Neural cell (in vitro differentiated cells): ENCODE results near the gene DPH5. TPM values are rescaled to one million over a fixed set of nuclear protein-coding genes. Genes with fewer than 3 reads are reported as not detected.

Source experiments
- H2AFZ ChIP-seq: fragments of 200-600, 300-800 bp; sonication (generic), shearing (Covaris generic); 2 replicates; pipeline ENCODE4 v1.6.0; 2014; ENCODE audit warnings: low read depth, mild to moderate bottlenecking, antibody characterized with exemption, low read length, moderate library complexity
- H3F3A ChIP-seq: fragments of 200-600 bp; shearing (Covaris generic); 2 replicates; pipeline ENCODE4 v1.6.1; 2016; ENCODE audit warnings: mild to moderate bottlenecking, moderate library complexity, mixed read lengths, antibody characterized with exemption, low read length; ENCODE audit not compliant: insufficient read depth, poor library complexity, severe bottlenecking
- H3K27ac ChIP-seq: fragments of 200-600, 300-800 bp; sonication (generic), shearing (Covaris generic); 2 replicates; pipeline ENCODE4 v1.5.1; 2014; ENCODE audit warnings: mild to moderate bottlenecking, low read length, moderate library complexity
- H3K27me3 ChIP-seq: fragments of 300-800, 200-600 bp; sonication (generic), shearing (Covaris generic); 2 replicates; pipeline ENCODE4 v1.6.0; 2014; ENCODE audit warnings: mild to moderate bottlenecking, low read depth, low read length, moderate library complexity; ENCODE audit not compliant: insufficient read depth
- H3K36me3 ChIP-seq: fragments of 300-800, 200-600 bp; sonication (generic), shearing (Covaris generic); 2 replicates; pipeline ENCODE4 v1.5.1; 2014; ENCODE audit warnings: mild to moderate bottlenecking, antibody characterized with exemption, low read length, moderate library complexity; ENCODE audit not compliant: insufficient read depth
- H3K4me2 ChIP-seq: fragments of 300-800, 200-600 bp; sonication (generic), shearing (Covaris generic); 2 replicates; pipeline ENCODE4 v1.6.0; 2014; ENCODE audit warnings: mild to moderate bottlenecking, low read length
- H3K4me3 ChIP-seq: fragments of 300-800, 200-600 bp; sonication (generic), shearing (Covaris generic); 2 replicates; pipeline ENCODE4 v1.5.1; 2014; ENCODE audit warnings: mild to moderate bottlenecking, low read length, moderate library complexity
- H3K79me2 ChIP-seq: fragments of 200-600 bp; shearing (Covaris generic); replicated peaks from 2 replicates; pipeline ENCODE4 v1.6.0; 2014; ENCODE audit warnings: mild to moderate bottlenecking, low read length, moderate library complexity; ENCODE audit not compliant: insufficient read depth
- H3K9ac ChIP-seq: fragments of 300-800, 200-600 bp; sonication (generic), shearing (Covaris generic); 2 replicates; pipeline ENCODE4 v1.6.1; 2016; ENCODE audit warnings: mild to moderate bottlenecking, low read length, mixed read lengths
- H3K9me2 ChIP-seq: fragments of 200-600 bp; shearing (Covaris generic); 2 replicates; pipeline ENCODE4 v1.6.1; 2016; ENCODE audit warnings: mild to moderate bottlenecking, low read length, mixed read lengths; ENCODE audit not compliant: insufficient read depth
- H3K9me3 ChIP-seq: fragments of 200-600, 300-800 bp; sonication (generic), shearing (Covaris generic); 2 replicates; pipeline ENCODE4 v1.6.1; 2016; ENCODE audit warnings: mild to moderate bottlenecking, mixed run types, low read length, moderate library complexity, mixed read lengths
- H4K20me1 ChIP-seq: fragments of 200-600 bp; shearing (Covaris generic); 2 replicates; pipeline ENCODE4 v1.6.1; 2016; ENCODE audit warnings: mild to moderate bottlenecking, mixed run types; ENCODE audit not compliant: insufficient read depth
- EP300 ChIP-seq: fragments of 450-650 bp; conservative IDR thresholded peaks from 2 replicates; pipeline ENCODE4 v1.6.1; 2014; ENCODE audit warnings: antibody characterized with exemption, mild to moderate bottlenecking, moderate library complexity; ENCODE audit not compliant: poor library complexity, severe bottlenecking
- EZH2 ChIP-seq: fragments of 200-600, 300-800 bp; shearing (Covaris generic), sonication (generic); IDR thresholded peaks from 2 replicates; pipeline ENCODE4 v1.6.1; 2014; ENCODE audit warnings: antibody characterized with exemption, low read length, borderline replicate concordance, mild to moderate bottlenecking; ENCODE audit not compliant: insufficient read depth, poor library complexity, severe bottlenecking
- MXI1 ChIP-seq: fragments of 450-650 bp; conservative IDR thresholded peaks from 2 replicates; pipeline ENCODE4 v1.6.1; 2014; ENCODE audit warnings: antibody characterized with exemption, mild to moderate bottlenecking; ENCODE audit not compliant: poor library complexity, severe bottlenecking
- POLR2AphosphoS5 ChIP-seq: IDR thresholded peaks from 2 replicates; pipeline ENCODE4 v1.6.1; 2012
- RAD21 ChIP-seq: fragments of 450-650 bp; conservative IDR thresholded peaks from 2 replicates; pipeline ENCODE4 v1.6.1; 2014; ENCODE audit warnings: antibody characterized with exemption, mild to moderate bottlenecking, moderate library complexity
- SMC3 ChIP-seq: fragments of 450-650 bp; conservative IDR thresholded peaks from 2 replicates; pipeline ENCODE4 v1.6.1; 2014; ENCODE audit warnings: antibody characterized with exemption, mild to moderate bottlenecking, moderate library complexity; ENCODE audit not compliant: poor library complexity
- TAF1 ChIP-seq: IDR thresholded peaks from 2 replicates; pipeline ENCODE4 v1.6.1; 2012; ENCODE audit warnings: low read depth
- polyA plus RNA-seq: library from polyadenylated mRNA; depleted of rRNA; stranded (reverse); fragments of >200 nt; gene quantifications from 2 replicates; pipeline ENCODE4 v1.2.3, GENCODE V29; 2014
- TF ChIP-seq, protein P1 (sequence below): IDR thresholded peaks from 2 replicates; pipeline ENCODE4 v1.6.1; 2012; ENCODE audit warnings: borderline replicate concordance
- TF ChIP-seq, protein P2 (sequence below): fragments of 450-650 bp; IDR thresholded peaks from 2 replicates; pipeline ENCODE4 v1.5.1; 2014; ENCODE audit warnings: antibody characterized with exemption, mild to moderate bottlenecking, moderate library complexity; ENCODE audit not compliant: poor library complexity, severe bottlenecking

DPH5 gene
- polyA plus RNA-seq, 1 donor from 2014 or later, result 55.7 TPM

DNA sequence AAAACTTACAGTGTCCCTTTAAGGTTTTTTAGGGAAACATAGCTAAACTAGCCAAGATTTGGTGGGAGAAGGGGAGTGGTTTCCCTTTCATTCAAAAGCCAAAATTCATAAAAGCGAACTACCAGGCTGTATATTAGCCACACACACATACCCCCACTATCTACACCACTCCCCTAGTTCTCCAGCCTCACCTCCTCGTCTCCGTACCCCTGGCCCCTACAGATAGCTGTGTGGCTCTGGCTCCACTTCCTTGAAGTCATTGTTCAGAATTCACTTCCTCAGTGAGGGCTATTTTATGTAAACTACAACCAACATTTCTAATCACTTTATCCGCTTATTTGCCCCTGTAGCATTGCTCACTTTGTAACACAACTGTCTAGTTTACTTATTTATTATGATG lies 5.3 kb upstream of the DPH5 start:
- H3K9ac ChIP-seq, result no peak overlapping the region
- no peaks in the 10 kb centered on the region for H4K20me1 ChIP-seq
- H3F3A ChIP-seq, result no peaks in the 10 kb centered on the region
- H3K79me2 ChIP-seq, result peaks cover 11% of the 10 kb centered on the region
- H3K9me3 ChIP-seq, result no peaks in the 10 kb centered on the region
- no peak overlapping the region for H3K4me2 ChIP-seq
- no peak overlapping the region for H3K27ac ChIP-seq
- H3K36me3 ChIP-seq, result no peaks in the 10 kb centered on the region
- TF ChIP-seq MXI1, result no peak
- TF ChIP-seq EZH2, result no peak
- TF ChIP-seq, protein P1, sequence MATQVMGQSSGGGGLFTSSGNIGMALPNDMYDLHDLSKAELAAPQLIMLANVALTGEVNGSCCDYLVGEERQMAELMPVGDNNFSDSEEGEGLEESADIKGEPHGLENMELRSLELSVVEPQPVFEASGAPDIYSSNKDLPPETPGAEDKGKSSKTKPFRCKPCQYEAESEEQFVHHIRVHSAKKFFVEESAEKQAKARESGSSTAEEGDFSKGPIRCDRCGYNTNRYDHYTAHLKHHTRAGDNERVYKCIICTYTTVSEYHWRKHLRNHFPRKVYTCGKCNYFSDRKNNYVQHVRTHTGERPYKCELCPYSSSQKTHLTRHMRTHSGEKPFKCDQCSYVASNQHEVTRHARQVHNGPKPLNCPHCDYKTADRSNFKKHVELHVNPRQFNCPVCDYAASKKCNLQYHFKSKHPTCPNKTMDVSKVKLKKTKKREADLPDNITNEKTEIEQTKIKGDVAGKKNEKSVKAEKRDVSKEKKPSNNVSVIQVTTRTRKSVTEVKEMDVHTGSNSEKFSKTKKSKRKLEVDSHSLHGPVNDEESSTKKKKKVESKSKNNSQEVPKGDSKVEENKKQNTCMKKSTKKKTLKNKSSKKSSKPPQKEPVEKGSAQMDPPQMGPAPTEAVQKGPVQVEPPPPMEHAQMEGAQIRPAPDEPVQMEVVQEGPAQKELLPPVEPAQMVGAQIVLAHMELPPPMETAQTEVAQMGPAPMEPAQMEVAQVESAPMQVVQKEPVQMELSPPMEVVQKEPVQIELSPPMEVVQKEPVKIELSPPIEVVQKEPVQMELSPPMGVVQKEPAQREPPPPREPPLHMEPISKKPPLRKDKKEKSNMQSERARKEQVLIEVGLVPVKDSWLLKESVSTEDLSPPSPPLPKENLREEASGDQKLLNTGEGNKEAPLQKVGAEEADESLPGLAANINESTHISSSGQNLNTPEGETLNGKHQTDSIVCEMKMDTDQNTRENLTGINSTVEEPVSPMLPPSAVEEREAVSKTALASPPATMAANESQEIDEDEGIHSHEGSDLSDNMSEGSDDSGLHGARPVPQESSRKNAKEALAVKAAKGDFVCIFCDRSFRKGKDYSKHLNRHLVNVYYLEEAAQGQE, result no peak
- TF ChIP-seq SMC3, result no peak
- no peaks in the 10 kb centered on the region for H3K27me3 ChIP-seq
- H2AFZ ChIP-seq, result no peak overlapping the region
- H3K4me3 ChIP-seq, result no peak overlapping the region
- no peaks in the 10 kb centered on the region for H3K9me2 ChIP-seq

DNA sequence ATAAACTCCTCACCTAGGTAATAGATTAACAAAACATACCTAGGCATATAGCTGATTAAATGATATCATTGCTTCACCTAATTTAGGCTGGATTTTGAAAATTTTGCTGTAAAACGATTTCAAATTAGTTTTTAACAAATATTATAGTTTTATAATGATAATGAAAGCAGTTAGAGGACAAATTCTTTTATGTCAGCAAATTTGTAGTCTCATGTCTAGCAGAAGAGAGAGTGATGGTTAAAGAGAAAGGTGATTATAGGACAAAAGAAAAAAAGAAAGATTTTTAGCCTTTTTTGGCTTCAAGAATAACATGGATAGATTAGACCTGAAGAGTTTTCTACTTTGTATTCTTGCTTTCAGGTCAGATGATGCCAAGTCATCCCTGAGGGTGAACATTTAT lies 3.6 kb upstream of the DPH5 start:
- Histone ChIP-seq H3K79me2 (peaks cover 19% of the 10 kb centered on the region), H2AFZ (no peak overlapping the region), H4K20me1 (no peaks in the 10 kb centered on the region), H3K36me3 (no peaks in the 10 kb centered on the region), H3K9me2 (no peaks in the 10 kb centered on the region), H3K9me3 (no peaks in the 10 kb centered on the region), H3K27me3 (no peaks in the 10 kb centered on the region), H3K4me3 (no peak overlapping the region), H3K4me2 (no peak overlapping the region), H3K9ac (no peak overlapping the region), H3K27ac (no peak overlapping the region), H3F3A (no peaks in the 10 kb centered on the region)
- TF ChIP-seq EZH2 (no peak), RAD21 (no peak), TAF1 (no peak), MXI1 (no peak), SMC3 (no peak), POLR2AphosphoS5 (no peak), EP300 (no peak)
- TF ChIP-seq, protein P2, sequence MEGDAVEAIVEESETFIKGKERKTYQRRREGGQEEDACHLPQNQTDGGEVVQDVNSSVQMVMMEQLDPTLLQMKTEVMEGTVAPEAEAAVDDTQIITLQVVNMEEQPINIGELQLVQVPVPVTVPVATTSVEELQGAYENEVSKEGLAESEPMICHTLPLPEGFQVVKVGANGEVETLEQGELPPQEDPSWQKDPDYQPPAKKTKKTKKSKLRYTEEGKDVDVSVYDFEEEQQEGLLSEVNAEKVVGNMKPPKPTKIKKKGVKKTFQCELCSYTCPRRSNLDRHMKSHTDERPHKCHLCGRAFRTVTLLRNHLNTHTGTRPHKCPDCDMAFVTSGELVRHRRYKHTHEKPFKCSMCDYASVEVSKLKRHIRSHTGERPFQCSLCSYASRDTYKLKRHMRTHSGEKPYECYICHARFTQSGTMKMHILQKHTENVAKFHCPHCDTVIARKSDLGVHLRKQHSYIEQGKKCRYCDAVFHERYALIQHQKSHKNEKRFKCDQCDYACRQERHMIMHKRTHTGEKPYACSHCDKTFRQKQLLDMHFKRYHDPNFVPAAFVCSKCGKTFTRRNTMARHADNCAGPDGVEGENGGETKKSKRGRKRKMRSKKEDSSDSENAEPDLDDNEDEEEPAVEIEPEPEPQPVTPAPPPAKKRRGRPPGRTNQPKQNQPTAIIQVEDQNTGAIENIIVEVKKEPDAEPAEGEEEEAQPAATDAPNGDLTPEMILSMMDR, result no peak
- TF ChIP-seq, protein P1, result no peak
